Astrocyte (in vitro differentiated cells and primary cell): Measurements from ENCODE around the gene B3GNT5.

Experiments
- CTCF ChIP-seq: IDR thresholded peaks from 2 replicates; pipeline ENCODE4 v1.5.1; 2011; ENCODE audit warnings: low read depth, mild to moderate bottlenecking, inconsistent platforms, low read length, moderate library complexity; ENCODE audit not compliant: insufficient read depth
- EZH2 ChIP-seq: IDR thresholded peaks from 2 replicates; pipeline ENCODE4 v1.6.1; 2012; ENCODE audit warnings: mild to moderate bottlenecking, low read length, inconsistent platforms; ENCODE audit not compliant: insufficient read depth

DNA sequence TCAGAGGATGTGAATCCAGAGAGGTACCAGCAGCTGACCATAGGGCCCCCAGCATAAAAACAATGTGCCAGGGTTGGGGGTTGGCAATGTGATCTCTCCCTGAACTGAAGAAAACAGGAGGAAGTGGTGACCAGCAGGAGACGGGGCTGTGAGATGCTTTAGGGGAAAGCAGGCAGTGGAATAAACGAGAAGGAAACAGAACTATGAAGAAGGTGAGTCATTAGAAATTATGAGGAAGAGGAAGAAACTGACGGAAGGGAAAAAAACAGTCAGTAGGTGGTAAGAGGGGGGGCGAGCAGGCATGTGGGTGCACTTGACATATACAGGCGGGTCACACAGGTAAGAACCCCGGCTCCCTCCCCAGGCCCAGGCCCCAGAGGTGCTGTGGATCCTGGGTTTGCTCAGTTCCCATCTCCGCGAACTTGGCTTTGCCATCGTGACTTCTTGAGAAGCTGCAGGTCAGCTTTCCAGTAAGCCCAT lies 42.2 kb upstream of the B3GNT5 start:
- TF ChIP-seq CTCF: no peak
- no peak for TF ChIP-seq EZH2
